ENCODE measurements around the gene JOSD2. TPM values are rescaled to one million over a fixed set of nuclear protein-coding genes. Genes with fewer than 3 reads are reported as not detected.

JOSD2 gene
- total and polyA plus RNA-seq, 2 donors (not counting 1 experiment from before 2014, with no cell fraction given) = 25.0 to 32.8 TPM

- peaks cover 29% of the 10 kb centered on the region for H3K4me1 Mint-ChIP-seq
- peaks cover 45% of the 10 kb centered on the region for H3K79me2 ChIP-seq (ENCODE audit: control insufficient read depth, insufficient read depth, low read length)
- CTCF ChIA-PET = no interaction called here
- H3K27me3 Mint-ChIP-seq = no peaks in the 10 kb centered on the region
- 4% methylated on average over 58 of the region's 58 CpGs for WGBS (ENCODE audit: insufficient coverage)
- ATAC-seq (ENCODE audit: low read depth) = peak; percentile 95
- peaks cover 44% of the 10 kb centered on the region for H4K20me1 ChIP-seq (ENCODE audit: control insufficient read depth, insufficient read depth, low read length, poor library complexity, severe bottlenecking)
- intact Hi-C loops (cut with micrococcal nuclease) = loop anchor here (1.0 kb wide), 2 partner anchors 16 to 61 kb away; no protein-coding TSS in a partner anchor
- peak; percentile 98 for DNase-seq
- peak within 1 kb of the TSS; percentile 35 to 100 (median 98) for H3K4me3 ChIP-seq (ENCODE audit: control extremely low read depth in 1 of 5, extremely low read depth in 1 of 5, insufficient read depth in 1 of 5, low read depth in 2 of 5, low read length in 4 of 5)
- peak within 1 kb of the TSS; percentile 99 for H2AFZ ChIP-seq (ENCODE audit: insufficient read depth, low read depth, low read length, poor library complexity, severe bottlenecking)
- H3K9ac ChIP-seq (ENCODE audit: low read length) = peak within 1 kb of the TSS; percentile 100
- H3K4me2 ChIP-seq (replicated peaks; ENCODE audit: low read depth, low read length, poor library complexity, severe bottlenecking) = peak within 1 kb of the TSS; percentile 99
- peak within 1 kb of the TSS; percentile 82 to 90 for H3K27ac ChIP-seq (ENCODE audit: low read length in 2 of 2)
- H3K4me3 Mint-ChIP-seq = peak within 1 kb of the TSS; percentile 99
- H3K9me3 Mint-ChIP-seq (ENCODE audit: insufficient read depth) = no peaks in the 10 kb centered on the region
- H3K36me3 ChIP-seq (replicated peaks in 1 of 2; ENCODE audit: control extremely low read depth in 1 of 2, control insufficient read depth in 1 of 2, extremely low read depth in 1 of 2, insufficient read depth in 2 of 2, low read length in 1 of 2) = peaks cover 0 to 35% of the 10 kb centered on the region in 2 experiments
- H3K27ac Mint-ChIP-seq = peak within 1 kb of the TSS; percentile 94
- peaks cover 14 to 23% of the 10 kb centered on the region in 2 donors for H3K4me1 ChIP-seq (ENCODE audit: control insufficient read depth in 2 of 2, insufficient read depth in 2 of 2, low read length in 2 of 2)
- peaks cover 0 to 11% (median 0%) of the 10 kb centered on the region in 3 donors for H3K9me3 ChIP-seq (ENCODE audit: control extremely low read depth in 1 of 3, control insufficient read depth in 2 of 3, insufficient read depth in 1 of 3, low read length in 2 of 3)
- POLR2A ChIA-PET = no interaction called here
- TF ChIP-seq EZH2 (IDR thresholded peaks at IDR 0.05; ENCODE audit: borderline replicate concordance, insufficient read depth, low read depth, low read length, poor library complexity, severe bottlenecking) = no peak
- no peak for TF ChIP-seq CTCF (IDR thresholded peaks at IDR 0.05)
- H3K27me3 ChIP-seq (replicated peaks in 1 of 4; ENCODE audit: control extremely low read depth in 1 of 4, control insufficient read depth in 3 of 4, insufficient read depth in 4 of 4, low read length in 3 of 4) = no peaks in the 10 kb centered on the region
Observed at GRCh38 chr19:50476224-50476906, 34.6 kb downstream of the JOSD2 start, which contains the start of the genes EMC10 and GARIN5A. TSS of gene EMC10 (plus strand) at chr19:50476507. CDS start at chr19:50476545, 38 bp downstream. TSS of gene GARIN5A (minus strand) at chr19:50476848. CDS start at chr19:50476388, 460 bp downstream.

- intact Hi-C loops (cut with micrococcal nuclease) = loop anchor here (1.0 kb wide), 2 partner anchors 15 to 60 kb away; no protein-coding TSS in a partner anchor
- ATAC-seq (ENCODE audit: low read depth) = no peak
- H3K27ac Mint-ChIP-seq = peak overlapping the region; percentile 94
- Histone ChIP-seq H3K79me2 (ENCODE audit: control insufficient read depth, insufficient read depth, low read length) (peaks cover 41% of the 10 kb centered on the region), H3K9ac (ENCODE audit: low read length) (no peak overlapping the region), H3K27ac (ENCODE audit: low read length in 2 of 2) (peak overlapping the region; percentile 48 to 90), H3K4me2 (replicated peaks; ENCODE audit: low read depth, low read length, poor library complexity, severe bottlenecking) (peak overlapping the region; percentile 99), H2AFZ (ENCODE audit: insufficient read depth, low read depth, low read length, poor library complexity, severe bottlenecking) (no peak overlapping the region), H3K4me3 (ENCODE audit: control extremely low read depth in 1 of 5, extremely low read depth in 1 of 5, insufficient read depth in 1 of 5, low read depth in 2 of 5, low read length in 4 of 5) (peak overlapping the region in 1 of 5 experiments; percentile 98), H3K9me3 (ENCODE audit: control extremely low read depth in 1 of 3, control insufficient read depth in 2 of 3, insufficient read depth in 1 of 3, low read length in 2 of 3) (peaks cover 0 to 11% (median 0%) of the 10 kb centered on the region in 3 donors), H3K36me3 (replicated peaks in 1 of 2; ENCODE audit: control extremely low read depth in 1 of 2, control insufficient read depth in 1 of 2, extremely low read depth in 1 of 2, insufficient read depth in 2 of 2, low read length in 1 of 2) (peaks cover 0 to 29% of the 10 kb centered on the region in 2 experiments), H4K20me1 (ENCODE audit: control insufficient read depth, insufficient read depth, low read length, poor library complexity, severe bottlenecking) (peaks cover 38% of the 10 kb centered on the region), H3K27me3 (replicated peaks in 1 of 4; ENCODE audit: control extremely low read depth in 1 of 4, control insufficient read depth in 3 of 4, insufficient read depth in 4 of 4, low read length in 3 of 4) (no peaks in the 10 kb centered on the region), H3K4me1 (ENCODE audit: control insufficient read depth in 2 of 2, insufficient read depth in 2 of 2, low read length in 2 of 2) (peaks cover 14 to 23% of the 10 kb centered on the region in 2 donors)
- ChIA-PET POLR2A (interaction anchor here (0.5 kb wide), 1 partner anchor 17 kb away, joined by 4 read pairs; no protein-coding TSS in a partner anchor), CTCF (no interaction called here)
- peaks cover 29% of the 10 kb centered on the region for H3K4me1 Mint-ChIP-seq
- H3K27me3 Mint-ChIP-seq = no peaks in the 10 kb centered on the region
- WGBS (ENCODE audit: insufficient coverage) = 87% methylated on average over 29 of the region's 29 CpGs
- TF ChIP-seq CTCF (IDR thresholded peaks at IDR 0.05) (no peak), EZH2 (IDR thresholded peaks at IDR 0.05; ENCODE audit: borderline replicate concordance, insufficient read depth, low read depth, low read length, poor library complexity, severe bottlenecking) (no peak)
- no peak for DNase-seq
- H3K9me3 Mint-ChIP-seq (ENCODE audit: insufficient read depth) = no peaks in the 10 kb centered on the region
- peak overlapping the region; percentile 99 for H3K4me3 Mint-ChIP-seq
Observed at GRCh38 chr19:50475736-50476223, 35.2 kb downstream of the JOSD2 start.
